Gastrocnemius medialis (tissue), 4 donors: ENCODE data around the gene ZNF668. TPM values are rescaled to one million over a fixed set of nuclear protein-coding genes. Genes with fewer than 3 reads are reported as not detected.

Experiments
- ATAC-seq, 2 donors: fragments of 150-250 bp; one replicate each; pipeline ENCODE4 v1.9.1; 2016
- DNase-seq, 2 donors: peaks; one replicate each; pipeline ENCODE4 v3.0.0-alpha.2; 2019
- H3K27ac ChIP-seq, 4 donors: fragments of 200-600 bp; sonication (generic); 1 replicate in 1 of 4; 2 replicates in 3 of 4; pipeline ENCODE4 v1.5.1; 2016 to 2018; ENCODE audit warnings: mild to moderate bottlenecking in 2 of 4, moderate library complexity in 1 of 4
- H3K27me3 ChIP-seq, 3 donors: fragments of 200-600 bp; sonication (generic) in 2 of 3; 1 replicate in 1 of 3; 2 replicates in 2 of 3; pipeline versions ENCODE4 v1.5.1 to v1.6.0; 2016 to 2019; ENCODE audit warnings: mild to moderate bottlenecking in 1 of 3, moderate library complexity in 1 of 3
- H3K36me3 ChIP-seq, 2 donors: fragments of 200-600 bp; sonication (generic) in 1 of 2; one replicate each; pipeline ENCODE4 v1.5.1; 2017 to 2018
- H3K4me1 ChIP-seq, 2 donors: fragments of 200-600 bp; sonication (generic) in 1 of 2; one replicate each; pipeline ENCODE4 v1.5.1; 2016 to 2017; ENCODE audit warnings: mild to moderate bottlenecking in 2 of 2
- H3K4me3 ChIP-seq, 4 donors: fragments of 200-600 bp; sonication (generic) in 3 of 4; 1 replicate in 1 of 4; 2 replicates in 3 of 4; pipeline ENCODE4 v1.5.1; 2016 to 2019; ENCODE audit warnings: mild to moderate bottlenecking in 2 of 4
- H3K9me3 ChIP-seq, 3 donors: fragments of 200-600 bp; sonication (generic) in 2 of 3; 1 replicate in 1 of 3; 2 replicates in 2 of 3; pipeline ENCODE4 v1.5.1; 2016 to 2019
- POLR2A ChIP-seq, 2 donors: fragments of 450-650 bp; IDR thresholded peaks; one replicate each; pipeline ENCODE4 v1.6.1; 2017; ENCODE audit warnings: antibody characterized with exemption in 2 of 2, mild to moderate bottlenecking in 2 of 2, moderate library complexity in 2 of 2
- in situ Hi-C, 4 donors: fragments of 200-750 bp; cut with MboI; loops; one replicate each; pipeline versions ENCODE4 v1.15.0 to v1.8.0; 2017; ENCODE audit warnings: low sequenced_read_pairs in 4 of 4
- intact Hi-C: fragments of 100-400 bp; cut with DNase I; formaldehyde crosslinking; loops from one replicate; pipeline ENCODE4 v1.15.1; 2023; ENCODE audit warnings: low total_unique reads
- total RNA-seq, 4 donors: library from RNA; depleted of rRNA; stranded (reverse); fragments of >200 nt; gene quantifications; one replicate each; pipeline versions ENCODE4 v1.1.0 to v1.2.3, GENCODE V29; 2016
- TF ChIP-seq, protein P1 (sequence below), 5 experiments: fragments of 450-650 bp in 3 of 5; fragments of 200-600 bp in 2 of 5; sonication (generic) in 2 of 5; IDR thresholded peaks in 4 of 5; conservative IDR thresholded peaks in 1 of 5; 1 replicate in 4 of 5; 2 replicates in 1 of 5; pipeline ENCODE4 v1.5.1; 2016 to 2019; ENCODE audit warnings: antibody characterized with exemption in 5 of 5, mild to moderate bottlenecking in 3 of 5, moderate library complexity in 3 of 5

The ZNF668 gene
- total RNA-seq, 4 donors from 2014 or later = 6.6 to 16.0 (median 11.0) TPM

- in situ Hi-C loops (loop anchor here in 1 of 4 donors (5.0 kb wide), 1 partner anchor 43 kb away; no protein-coding TSS in a partner anchor), intact Hi-C loops (loop anchor here (1.0 to 5.0 kb wide), 6 partner anchors 37 to 423 kb away; partner anchors contain the start of genes ARMC5, TRIM72, ZNF646 and ZNF668)
- Histone ChIP-seq H3K4me3 (peak overlapping the region; percentile 82 to 99 (median 95)), H3K27me3 (no peaks in the 10 kb centered on the region), H3K4me1 (peaks cover 8 to 14% of the 10 kb centered on the region in 2 donors), H3K9me3 (no peaks in the 10 kb centered on the region), H3K36me3 (peaks cover 0 to 43% of the 10 kb centered on the region in 2 donors), H3K27ac (peak overlapping the region; percentile 91 to 98 (median 92))
- ATAC-seq = peak; percentile 70 to 71
- peak; percentile 88 to 89 for DNase-seq
- TF ChIP-seq, protein P1, sequence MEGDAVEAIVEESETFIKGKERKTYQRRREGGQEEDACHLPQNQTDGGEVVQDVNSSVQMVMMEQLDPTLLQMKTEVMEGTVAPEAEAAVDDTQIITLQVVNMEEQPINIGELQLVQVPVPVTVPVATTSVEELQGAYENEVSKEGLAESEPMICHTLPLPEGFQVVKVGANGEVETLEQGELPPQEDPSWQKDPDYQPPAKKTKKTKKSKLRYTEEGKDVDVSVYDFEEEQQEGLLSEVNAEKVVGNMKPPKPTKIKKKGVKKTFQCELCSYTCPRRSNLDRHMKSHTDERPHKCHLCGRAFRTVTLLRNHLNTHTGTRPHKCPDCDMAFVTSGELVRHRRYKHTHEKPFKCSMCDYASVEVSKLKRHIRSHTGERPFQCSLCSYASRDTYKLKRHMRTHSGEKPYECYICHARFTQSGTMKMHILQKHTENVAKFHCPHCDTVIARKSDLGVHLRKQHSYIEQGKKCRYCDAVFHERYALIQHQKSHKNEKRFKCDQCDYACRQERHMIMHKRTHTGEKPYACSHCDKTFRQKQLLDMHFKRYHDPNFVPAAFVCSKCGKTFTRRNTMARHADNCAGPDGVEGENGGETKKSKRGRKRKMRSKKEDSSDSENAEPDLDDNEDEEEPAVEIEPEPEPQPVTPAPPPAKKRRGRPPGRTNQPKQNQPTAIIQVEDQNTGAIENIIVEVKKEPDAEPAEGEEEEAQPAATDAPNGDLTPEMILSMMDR (IDR thresholded peaks at IDR 0.05 in 4 of 5, conservative IDR thresholded peaks at IDR 0.05 in 1 of 5) = no peak
- TF ChIP-seq POLR2A (IDR thresholded peaks at IDR 0.05) = peak; percentile 67 to 73
Observed at GRCh38 chr16:31033709-31034492, 40.1 kb downstream of the ZNF668 start.

GRCh38 chr16:31032736-31033708 lies 41.0 kb downstream of the ZNF668 start, which contains the start of gene STX4:
TSS of gene STX4 (plus strand) at chr16:31033558. CDS start at chr16:31033806, 248 bp downstream.
- TF ChIP-seq, protein P1 (IDR thresholded peaks at IDR 0.05 in 4 of 5, conservative IDR thresholded peaks at IDR 0.05 in 1 of 5) = peak in 3 of 5 experiments; percentile 2 to 54 (median 44)
- peak; percentile 54 to 68 for TF ChIP-seq POLR2A (IDR thresholded peaks at IDR 0.05)
- DNase-seq (peak; percentile 97 to 98), ATAC-seq (peak; percentile 91 to 93)
- Histone ChIP-seq H3K9me3 (no peaks in the 10 kb centered on the region), H3K4me3 (peak within 1 kb of the TSS; percentile 82 to 99 (median 95)), H3K4me1 (peaks cover 8 to 14% of the 10 kb centered on the region in 2 donors), H3K36me3 (peaks cover 0 to 34% of the 10 kb centered on the region in 2 donors), H3K27me3 (no peaks in the 10 kb centered on the region), H3K27ac (peak within 1 kb of the TSS; percentile 91 to 98 (median 92))
- intact Hi-C loops (loop anchor here (1.0 to 5.0 kb wide), 6 partner anchors 36 to 424 kb away; partner anchors contain the start of genes ARMC5, TRIM72, ZNF646 and ZNF668), in situ Hi-C loops (loop anchor here in 1 of 4 donors (5.0 kb wide), 1 partner anchor 44 kb away; no protein-coding TSS in a partner anchor)

GRCh38 chr16:31031276-31031675 lies 42.8 kb downstream of the ZNF668 start:
- Histone ChIP-seq H3K4me3 (no peak overlapping the region), H3K9me3 (no peaks in the 10 kb centered on the region), H3K27ac (no peak overlapping the region), H3K4me1 (peaks cover 8 to 14% of the 10 kb centered on the region in 2 donors), H3K36me3 (peaks cover 0 to 18% of the 10 kb centered on the region in 2 donors), H3K27me3 (no peaks in the 10 kb centered on the region)
- in situ Hi-C loops = loop anchor here in 1 of 4 donors (5.0 kb wide), 1 partner anchor 46 kb away; no protein-coding TSS in a partner anchor
- DNase-seq (no peak), ATAC-seq (no peak)
- intact Hi-C loops = loop anchor here (5.0 kb wide), 2 partner anchors 181 to 426 kb away; partner anchors contain the start of genes ARMC5 and TRIM72
- TF ChIP-seq POLR2A (IDR thresholded peaks at IDR 0.05) = no peak
- TF ChIP-seq, protein P1 (IDR thresholded peaks at IDR 0.05 in 4 of 5, conservative IDR thresholded peaks at IDR 0.05 in 1 of 5) = no peak

DNA sequence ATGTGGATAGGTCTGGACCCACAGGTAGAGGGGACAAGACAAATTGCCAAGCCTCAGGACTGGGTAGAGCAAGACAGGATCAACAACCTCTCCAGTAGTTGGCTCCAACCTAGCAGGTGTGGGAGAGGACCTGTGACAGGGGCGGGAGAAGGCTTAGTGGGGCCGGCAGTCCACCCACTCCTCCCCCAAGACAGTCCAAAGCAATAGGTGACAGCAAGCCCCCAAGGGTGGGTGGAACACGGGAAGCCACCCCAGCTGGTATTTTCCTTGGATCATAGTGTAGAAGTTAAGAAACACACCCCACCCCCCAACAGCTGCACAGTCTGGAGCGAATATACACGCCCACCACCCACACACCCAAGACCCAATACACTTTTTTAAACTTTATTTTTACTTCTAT lies 44.8 kb downstream of the ZNF668 start:
- no peak for TF ChIP-seq POLR2A (IDR thresholded peaks at IDR 0.05)
- TF ChIP-seq, protein P1 (IDR thresholded peaks at IDR 0.05 in 4 of 5, conservative IDR thresholded peaks at IDR 0.05 in 1 of 5) = no peak
- intact Hi-C loops = no loop called here

More for the DNA sequence above, 44.8 kb downstream of the ZNF668 start:
- DNase-seq (no peak), ATAC-seq (no peak)
- no peak overlapping the region for H3K27ac ChIP-seq
- H3K9me3 ChIP-seq = no peaks in the 10 kb centered on the region
- no peaks in the 10 kb centered on the region for H3K27me3 ChIP-seq
- H3K4me1 ChIP-seq = peaks cover 1 to 4% of the 10 kb centered on the region in 2 donors
- no peak overlapping the region for H3K4me3 ChIP-seq
- H3K36me3 ChIP-seq = no peaks in the 10 kb centered on the region
- in situ Hi-C loops = no loop called here
